ENCODE results near the gene RPGRIP1L. TPM values are rescaled to one million over a fixed set of nuclear protein-coding genes. Genes with fewer than 3 reads are reported as not detected.
A peak's percentile ranks its signal among the peaks of the same experiment; 100 is the strongest.

The RPGRIP1L gene
- polyA plus RNA-seq (2011; rRNA removed) = 5.0 and 8.3 TPM in 2 replicates
- polyA minus RNA-seq (2011; rRNA and poly(A)+ RNA removed) = 6.7 and 8.3 TPM in 2 replicates

DNA sequence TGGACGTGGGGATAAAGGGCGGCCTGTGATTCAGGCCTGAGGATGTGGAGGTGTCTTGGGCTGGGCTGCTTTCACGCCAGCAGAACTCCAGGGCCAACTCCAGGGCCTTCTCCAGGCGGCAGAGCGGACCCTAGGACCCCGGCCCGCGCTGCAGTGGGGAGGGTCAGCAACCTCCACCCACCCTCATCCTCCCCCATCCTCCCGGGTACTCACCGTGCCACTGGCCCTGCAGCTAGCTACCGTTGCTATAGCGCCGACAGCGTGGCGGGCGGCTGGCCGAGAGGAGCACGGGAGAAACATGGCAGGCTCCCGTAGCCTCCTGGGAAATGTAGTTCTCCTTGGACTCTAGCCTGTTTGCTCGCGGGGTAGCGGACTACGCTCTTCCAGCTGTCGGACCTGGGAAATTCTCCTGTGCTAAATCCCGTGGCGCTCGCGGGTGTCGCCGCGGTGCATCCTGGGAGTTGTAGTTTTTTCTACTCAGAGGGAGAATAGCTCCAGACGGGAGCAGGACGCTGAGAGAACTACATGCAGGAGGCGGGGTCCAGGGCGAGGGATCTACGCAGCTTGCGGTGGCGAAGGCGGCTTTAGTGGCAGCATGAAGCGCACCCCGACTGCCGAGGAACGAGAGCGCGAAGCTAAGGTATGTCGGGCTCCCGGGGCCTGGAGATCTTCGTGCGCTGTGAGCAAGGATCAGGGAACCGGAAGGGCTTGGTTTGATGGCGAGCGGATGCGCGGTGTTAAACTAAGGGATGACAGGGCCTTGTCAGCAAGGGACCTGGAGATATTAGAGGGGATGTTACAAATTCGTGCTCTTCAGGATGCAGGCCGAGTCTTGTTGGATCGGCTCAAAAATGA lies at the start of gene RPGRIP1L, which contains the start of gene FTO:
RPGRIP1L (minus strand) TSS at position 270 of the 855 bp plus-strand sequence. CDS start 3,136 bp downstream, outside the sequence.
FTO (plus strand) TSS at position 567 of the 855 bp plus-strand sequence.
- TF ChIP-seq, protein P1, sequence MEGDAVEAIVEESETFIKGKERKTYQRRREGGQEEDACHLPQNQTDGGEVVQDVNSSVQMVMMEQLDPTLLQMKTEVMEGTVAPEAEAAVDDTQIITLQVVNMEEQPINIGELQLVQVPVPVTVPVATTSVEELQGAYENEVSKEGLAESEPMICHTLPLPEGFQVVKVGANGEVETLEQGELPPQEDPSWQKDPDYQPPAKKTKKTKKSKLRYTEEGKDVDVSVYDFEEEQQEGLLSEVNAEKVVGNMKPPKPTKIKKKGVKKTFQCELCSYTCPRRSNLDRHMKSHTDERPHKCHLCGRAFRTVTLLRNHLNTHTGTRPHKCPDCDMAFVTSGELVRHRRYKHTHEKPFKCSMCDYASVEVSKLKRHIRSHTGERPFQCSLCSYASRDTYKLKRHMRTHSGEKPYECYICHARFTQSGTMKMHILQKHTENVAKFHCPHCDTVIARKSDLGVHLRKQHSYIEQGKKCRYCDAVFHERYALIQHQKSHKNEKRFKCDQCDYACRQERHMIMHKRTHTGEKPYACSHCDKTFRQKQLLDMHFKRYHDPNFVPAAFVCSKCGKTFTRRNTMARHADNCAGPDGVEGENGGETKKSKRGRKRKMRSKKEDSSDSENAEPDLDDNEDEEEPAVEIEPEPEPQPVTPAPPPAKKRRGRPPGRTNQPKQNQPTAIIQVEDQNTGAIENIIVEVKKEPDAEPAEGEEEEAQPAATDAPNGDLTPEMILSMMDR (IDR thresholded peaks at IDR 0.05; ENCODE audit: insufficient read depth, low read depth, low read length) = no peak
- peak within 1 kb of the TSS; percentile 63 for H3K4me3 ChIP-seq (ENCODE audit: low read depth, low read length)
- H3K27me3 ChIP-seq (ENCODE audit: control insufficient read depth, insufficient read depth, low read length) = no peaks in the 10 kb centered on the region
- ChIA-PET CTCF (interaction anchor here (1.1 kb wide), 1 partner anchor 11 kb away, joined by 6 read pairs; no protein-coding TSS in a partner anchor), POLR2A (no interaction called here)
- peaks cover 2% of the 10 kb centered on the region; the same call in 1 of the 2 replicates for H3K36me3 ChIP-seq (ENCODE audit: control insufficient read depth, insufficient read depth, low read length)
- peak; percentile 98 for DNase-seq (ENCODE audit: low read depth)

DNA sequence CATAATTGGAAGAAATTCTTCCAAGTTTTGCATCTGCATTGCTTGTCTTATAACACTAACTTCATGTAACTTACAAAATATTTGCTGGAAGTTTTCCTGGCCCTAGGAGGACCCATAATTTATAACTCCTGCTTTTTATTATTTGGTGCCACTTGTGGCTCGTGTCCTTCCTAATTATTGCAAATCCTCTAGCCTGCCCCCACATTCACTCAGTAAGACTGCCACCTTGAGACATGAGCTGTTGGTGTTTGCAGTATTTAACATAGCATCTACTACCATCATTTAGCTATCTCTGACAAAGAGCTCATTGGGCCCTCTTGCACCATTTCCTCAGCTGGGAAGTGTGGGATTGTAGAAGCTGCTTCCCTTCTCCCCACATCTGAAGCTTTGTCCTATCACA lies 49.8 kb upstream of the RPGRIP1L start:
- POLR2A ChIA-PET = no interaction called here
- H3K27me3 ChIP-seq (ENCODE audit: control insufficient read depth, insufficient read depth, low read length) = no peaks in the 10 kb centered on the region
- CTCF ChIA-PET = interaction anchor here (0.6 to 3.7 kb wide), 3 partner anchors 10 to 203 kb away, joined by 4 to 22 read pairs (median 6); no protein-coding TSS in a partner anchor
- TF ChIP-seq, protein P1 (IDR thresholded peaks at IDR 0.05; ENCODE audit: insufficient read depth, low read depth, low read length) = no peak
- no peak for DNase-seq (ENCODE audit: low read depth)
- H3K4me3 ChIP-seq (ENCODE audit: low read depth, low read length) = no peak overlapping the region
- H3K36me3 ChIP-seq (ENCODE audit: control insufficient read depth, insufficient read depth, low read length) = no peaks in the 10 kb centered on the region

DNA sequence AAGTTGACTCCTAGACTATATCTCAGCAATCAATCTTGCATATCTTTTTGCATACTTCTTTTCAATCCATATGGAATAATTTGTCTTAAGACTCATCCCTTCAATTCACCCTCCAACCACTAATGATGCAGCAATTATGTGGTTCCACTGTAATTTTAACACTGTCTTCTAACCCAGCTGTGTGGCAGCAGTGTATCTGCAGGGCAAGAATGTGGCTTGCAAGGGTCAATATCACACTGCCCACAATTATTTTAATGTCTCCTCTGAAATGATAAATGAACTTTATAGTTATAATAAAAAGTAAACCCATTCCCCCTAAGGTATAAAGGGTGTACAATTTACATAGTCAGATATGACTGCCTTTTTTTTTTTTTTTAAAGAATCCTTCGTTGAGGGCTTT lies 48.9 kb upstream of the RPGRIP1L start:
- TF ChIP-seq, protein P1 (IDR thresholded peaks at IDR 0.05; ENCODE audit: insufficient read depth, low read depth, low read length) = no peak
- no peak for DNase-seq (ENCODE audit: low read depth)
- ChIA-PET POLR2A (no interaction called here), CTCF (interaction anchor here (0.6 to 3.7 kb wide), 3 partner anchors 9 to 106 kb away, joined by 3 to 22 read pairs (median 4); no protein-coding TSS in a partner anchor)
- Histone ChIP-seq H3K36me3 (ENCODE audit: control insufficient read depth, insufficient read depth, low read length) (no peaks in the 10 kb centered on the region), H3K4me3 (ENCODE audit: low read depth, low read length) (no peak overlapping the region), H3K27me3 (ENCODE audit: control insufficient read depth, insufficient read depth, low read length) (no peaks in the 10 kb centered on the region)

DNA sequence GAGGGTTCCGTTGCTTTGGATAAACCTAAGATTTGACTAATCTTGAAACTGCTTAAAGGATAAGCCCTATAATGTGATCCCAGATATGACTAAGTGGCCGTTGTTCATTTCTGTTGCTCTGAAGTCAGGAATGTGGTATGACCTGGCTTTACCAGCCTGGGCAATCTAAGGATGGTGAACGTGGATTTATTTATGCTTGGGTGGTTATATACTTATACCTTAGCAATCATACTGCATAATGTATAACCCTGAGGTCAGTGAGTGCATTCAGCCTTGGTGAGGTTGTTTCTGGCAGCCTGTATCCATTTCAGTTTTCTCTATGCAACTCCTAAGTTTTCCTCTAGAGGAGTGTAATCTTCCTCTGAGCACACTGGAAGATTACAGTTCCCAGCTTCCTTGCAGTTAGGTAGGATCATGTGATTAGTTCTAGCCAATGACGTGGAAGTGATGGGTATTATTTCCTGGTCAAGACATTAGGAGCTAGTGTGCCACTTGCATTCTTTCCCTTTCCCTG lies 42.2 kb upstream of the RPGRIP1L start:
- no peak for DNase-seq (ENCODE audit: low read depth)
- TF ChIP-seq, protein P1 (IDR thresholded peaks at IDR 0.05; ENCODE audit: insufficient read depth, low read depth, low read length) = peak; percentile 30
- POLR2A ChIA-PET = no interaction called here

DNA sequence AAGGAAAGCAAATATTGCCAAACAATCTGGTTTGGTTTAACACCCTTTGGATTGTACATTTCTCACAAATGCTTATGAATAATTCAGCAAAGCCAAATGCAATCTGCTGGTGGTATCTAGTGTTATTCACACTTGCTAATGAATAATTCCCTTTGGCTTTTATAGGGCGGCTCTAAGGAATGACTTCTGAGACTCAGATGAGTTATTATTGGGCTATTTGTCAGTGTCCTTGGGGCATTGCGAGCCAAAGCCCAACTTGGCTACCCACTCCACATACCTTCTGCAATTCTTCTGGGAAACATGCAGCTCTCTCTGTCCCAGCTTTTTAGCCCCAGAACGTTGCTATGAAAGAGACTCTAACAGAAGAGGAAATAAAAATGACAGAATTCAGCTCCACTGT lies 41.4 kb upstream of the RPGRIP1L start:
- Histone ChIP-seq H3K36me3 (ENCODE audit: control insufficient read depth, insufficient read depth, low read length) (no peaks in the 10 kb centered on the region), H3K27me3 (ENCODE audit: control insufficient read depth, insufficient read depth, low read length) (no peaks in the 10 kb centered on the region), H3K4me3 (ENCODE audit: low read depth, low read length) (no peak overlapping the region)
- TF ChIP-seq, protein P1 (IDR thresholded peaks at IDR 0.05; ENCODE audit: insufficient read depth, low read depth, low read length) = no peak
- POLR2A ChIA-PET = no interaction called here
- DNase-seq (ENCODE audit: low read depth) = peak; percentile 60
- CTCF ChIA-PET = interaction anchor here (0.7 to 3.9 kb wide), 4 partner anchors 8 to 100 kb away, joined by 3 to 22 read pairs (median 4); no protein-coding TSS in a partner anchor

More for the DNA sequence above, 42.2 kb upstream of the RPGRIP1L start:
- CTCF ChIA-PET = interaction anchor here (0.7 to 1.0 kb wide), 3 partner anchors 11 to 101 kb away, joined by 3 read pairs; no protein-coding TSS in a partner anchor
- H3K27me3 ChIP-seq (ENCODE audit: control insufficient read depth, insufficient read depth, low read length) = no peaks in the 10 kb centered on the region
- H3K4me3 ChIP-seq (ENCODE audit: low read depth, low read length) = no peak overlapping the region
- H3K36me3 ChIP-seq (ENCODE audit: control insufficient read depth, insufficient read depth, low read length) = no peaks in the 10 kb centered on the region

All from BJ (cell line).